ENCODE results near the gene LDB3. TPM values are rescaled to one million over a fixed set of nuclear protein-coding genes. Genes with fewer than 3 reads are reported as not detected.
"Not testable (repeated sequence)": the region's sequence is repeated elsewhere in the genome, so short reads cannot be mapped to it uniquely, and the experiment has no call there.

The LDB3 gene
- not detected in 2 replicates for total RNA-seq (2014; rRNA removed; shearing (Covaris generic); ENCODE audit: low replicate concordance)

DNA sequence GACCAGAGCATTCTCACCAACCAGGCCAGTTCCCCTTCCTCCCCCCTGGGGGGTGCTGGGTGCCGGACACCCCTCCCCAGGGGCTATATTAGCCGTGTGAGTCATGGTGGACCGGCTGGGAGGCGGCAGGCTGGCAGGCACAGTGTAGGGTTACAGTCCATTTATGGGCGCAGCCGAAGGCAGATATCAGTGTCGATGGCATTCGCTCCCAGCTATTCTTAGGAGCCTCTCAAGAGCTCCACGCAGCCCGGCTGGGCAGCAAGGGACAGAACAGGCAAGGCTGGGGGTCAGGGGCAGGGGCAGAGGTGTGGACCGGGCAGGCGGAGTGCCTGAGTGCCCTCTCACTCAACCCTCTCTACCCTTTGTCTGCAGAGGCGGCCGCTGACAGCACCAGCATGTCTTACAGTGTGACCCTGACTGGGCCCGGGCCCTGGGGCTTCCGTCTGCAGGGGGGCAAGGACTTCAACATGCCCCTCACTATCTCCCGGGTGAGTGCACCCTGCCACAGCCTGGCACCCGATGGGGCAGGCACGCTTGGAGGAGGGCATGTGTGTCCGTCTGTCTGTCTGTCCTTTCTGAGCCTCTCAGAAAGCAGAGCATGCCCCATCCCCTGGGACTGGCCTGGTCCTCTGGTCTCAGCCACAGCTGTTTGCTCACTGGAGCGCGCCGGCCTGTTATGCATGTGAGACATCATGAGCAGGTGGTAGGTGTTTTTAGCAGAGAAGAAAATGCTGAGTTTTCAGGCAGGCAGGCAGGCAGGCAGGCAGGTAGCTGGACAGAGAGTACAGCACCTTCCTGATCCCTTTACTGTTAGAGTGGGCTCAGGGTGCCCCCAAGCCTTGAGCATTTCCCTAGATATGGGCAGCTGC is at the start of gene LDB3:
TSS of gene LDB3 (plus strand) at position 215 of the 869 bp plus-strand sequence. CDS start at position 396, 181 bp downstream.
- Histone ChIP-seq H3K36me3 (no peaks in the 10 kb centered on the region), H3K4me3 (no peak within 1 kb of the TSS), H3K27me3 (no peaks in the 10 kb centered on the region), H3K9me3 (no peaks in the 10 kb centered on the region)
- peak; percentile 58 for DNase-seq

GRCh38 chr10:86628311-86628710 is 40.0 kb upstream of the LDB3 start:
- no peaks in the 10 kb centered on the region for H3K36me3 ChIP-seq
- H3K4me3 ChIP-seq, result no peak overlapping the region
- DNase-seq, result no peak
- no peaks in the 10 kb centered on the region for H3K9me3 ChIP-seq
- H3K27me3 ChIP-seq, result no peaks in the 10 kb centered on the region

DNA sequence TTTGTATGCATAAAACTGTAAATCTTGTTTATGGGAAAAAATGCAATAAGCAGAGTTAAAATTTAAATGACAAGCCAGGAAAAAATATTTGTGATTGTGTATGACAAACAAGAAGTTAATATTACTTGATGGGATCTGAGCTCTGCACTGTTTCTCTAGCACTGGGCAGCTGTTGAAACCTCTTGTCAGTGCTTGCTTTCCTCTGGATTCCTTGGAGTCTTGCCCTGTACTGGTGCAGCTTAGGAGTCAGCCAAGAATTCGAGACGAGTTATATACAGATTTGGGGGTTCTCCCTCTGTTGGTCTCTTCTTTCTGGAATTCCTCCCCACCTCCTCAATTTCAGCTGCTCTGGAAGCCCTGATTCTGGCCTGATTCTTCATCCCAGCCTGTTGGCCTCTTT is 38.2 kb upstream of the LDB3 start:
- no peak overlapping the region for H3K4me3 ChIP-seq
- no peaks in the 10 kb centered on the region for H3K9me3 ChIP-seq
- no peaks in the 10 kb centered on the region for H3K27me3 ChIP-seq
- no peak for DNase-seq
- H3K36me3 ChIP-seq, result no peaks in the 10 kb centered on the region

DNA sequence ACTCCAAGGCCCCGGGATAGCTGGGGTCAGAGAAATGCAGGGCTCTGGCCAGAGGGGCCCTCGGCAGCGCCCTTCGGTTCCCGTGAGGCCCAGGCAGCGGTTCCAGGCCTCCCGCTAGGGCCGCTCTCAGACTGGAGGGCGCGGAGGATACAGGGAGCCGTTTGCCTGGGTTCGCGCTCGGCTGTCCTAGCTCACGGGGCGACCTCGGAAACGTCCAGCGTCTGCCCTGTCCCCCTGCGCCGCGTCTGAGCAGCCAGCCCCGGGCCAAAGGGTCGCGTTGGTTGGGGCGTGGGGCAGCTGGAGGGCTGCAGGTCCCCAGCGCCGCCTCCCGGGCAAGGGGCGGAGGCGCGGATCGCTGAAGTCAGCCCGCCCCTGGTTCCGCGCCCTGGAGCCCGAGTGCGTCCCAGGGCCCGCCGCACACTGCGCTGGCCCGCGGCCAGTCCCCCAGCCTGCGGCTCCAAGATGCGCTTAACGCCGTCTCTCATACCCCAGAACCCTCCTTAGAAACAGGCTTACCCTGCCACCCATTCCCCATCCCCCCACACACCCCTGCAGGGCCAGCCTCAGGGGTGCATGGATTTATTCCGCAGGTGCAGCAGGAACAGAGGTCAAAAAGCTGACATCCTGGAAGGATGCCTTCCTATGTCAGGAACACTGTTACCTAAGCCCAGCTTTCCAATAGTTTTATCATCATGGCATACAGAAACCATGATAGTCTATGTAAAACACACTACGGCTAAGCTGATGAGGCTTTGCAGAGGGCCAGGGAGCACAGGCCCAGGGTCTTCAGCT is 36.1 kb upstream of the LDB3 start:
- no peaks in the 10 kb centered on the region for H3K9me3 ChIP-seq
- H3K27me3 ChIP-seq, result no peaks in the 10 kb centered on the region
- no peaks in the 10 kb centered on the region for H3K36me3 ChIP-seq
- no peak for DNase-seq
- H3K4me3 ChIP-seq, result no peak overlapping the region

- H3K27me3 ChIP-seq, result no peaks in the 10 kb centered on the region
- no peak overlapping the region for H3K4me3 ChIP-seq
- H3K9me3 ChIP-seq, result no peaks in the 10 kb centered on the region
- H3K36me3 ChIP-seq, result no peaks in the 10 kb centered on the region
- no peak for DNase-seq
Observed at GRCh38 chr10:86632951-86633350, 35.4 kb upstream of the LDB3 start.

GRCh38 chr10:86635402-86635801 is 32.9 kb upstream of the LDB3 start:
- Histone ChIP-seq H3K9me3 (no peaks in the 10 kb centered on the region), H3K27me3 (no peaks in the 10 kb centered on the region), H3K36me3 (no peaks in the 10 kb centered on the region), H3K4me3 (no peak overlapping the region)
- no peak for DNase-seq

DNA sequence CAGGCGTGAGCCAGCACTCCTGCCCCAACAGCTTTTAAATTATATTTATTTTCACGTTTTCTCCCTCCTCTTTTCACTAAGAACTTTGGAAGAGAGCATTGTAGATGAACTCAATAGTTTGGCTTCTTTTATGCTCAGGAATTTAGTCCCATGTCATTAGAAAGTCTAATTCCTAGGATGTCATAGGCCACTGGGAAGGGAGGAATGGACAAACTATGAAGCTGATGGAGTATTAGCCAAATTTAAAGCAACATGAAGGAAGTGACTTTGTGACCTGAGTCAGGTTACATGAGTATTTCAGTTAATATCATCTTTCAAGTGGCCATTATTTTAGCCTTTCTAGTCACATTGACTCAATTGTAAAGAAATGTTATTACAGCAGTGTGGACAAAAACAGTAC is 32.0 kb upstream of the LDB3 start:
- no peaks in the 10 kb centered on the region for H3K9me3 ChIP-seq
- no peak overlapping the region for H3K4me3 ChIP-seq
- H3K27me3 ChIP-seq, result no peaks in the 10 kb centered on the region
- no peak for DNase-seq
- H3K36me3 ChIP-seq, result no peaks in the 10 kb centered on the region

- peaks cover 2% of the 10 kb centered on the region; the same call in 1 of the 2 replicates for H3K9me3 ChIP-seq
- H3K4me3 ChIP-seq, result no peak overlapping the region
- no peaks in the 10 kb centered on the region for H3K36me3 ChIP-seq
- DNase-seq, result no peak
- H3K27me3 ChIP-seq, result no peaks in the 10 kb centered on the region
Observed at GRCh38 chr10:86642021-86642420, 26.3 kb upstream of the LDB3 start.

DNA sequence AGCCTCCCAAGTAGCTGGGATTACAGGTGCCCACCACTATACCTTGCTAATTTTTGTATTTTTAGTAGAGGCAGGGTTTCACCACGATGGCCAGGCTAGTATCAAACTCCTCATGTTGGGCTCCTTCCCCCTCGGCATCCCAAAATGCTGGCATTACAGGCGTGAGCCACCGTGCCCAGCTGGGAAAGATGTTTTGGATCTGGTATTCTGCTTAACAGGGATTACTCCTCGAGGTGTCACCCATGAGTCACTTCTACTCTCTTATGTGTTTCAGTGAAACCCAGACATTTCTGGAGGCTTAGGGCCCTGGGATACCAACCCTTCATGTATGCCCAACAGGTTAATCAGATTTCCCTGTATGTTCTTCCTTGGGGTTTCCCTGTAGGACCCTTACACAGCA is 25.8 kb upstream of the LDB3 start:
- H3K4me3 ChIP-seq, result no peak overlapping the region
- peaks cover 2% of the 10 kb centered on the region; the same call in 1 of the 2 replicates for H3K9me3 ChIP-seq
- no peaks in the 10 kb centered on the region for H3K27me3 ChIP-seq
- peak; percentile 52 for DNase-seq
- H3K36me3 ChIP-seq, result no peaks in the 10 kb centered on the region

- peaks cover 2% of the 10 kb centered on the region; the same call in 1 of the 2 replicates for H3K9me3 ChIP-seq
- peak; percentile 42 for DNase-seq
- no peak overlapping the region for H3K4me3 ChIP-seq
- no peaks in the 10 kb centered on the region for H3K27me3 ChIP-seq
- H3K36me3 ChIP-seq, result no peaks in the 10 kb centered on the region
Observed at GRCh38 chr10:86644152-86644793, 24.0 kb upstream of the LDB3 start.

- DNase-seq, result no peak
- no peaks in the 10 kb centered on the region for H3K36me3 ChIP-seq
- no peak overlapping the region for H3K4me3 ChIP-seq
- no peaks in the 10 kb centered on the region for H3K27me3 ChIP-seq
- peaks cover 2% of the 10 kb centered on the region; the same call in 1 of the 2 replicates for H3K9me3 ChIP-seq
Observed at GRCh38 chr10:86644794-86645445, 23.4 kb upstream of the LDB3 start.

GRCh38 chr10:86645621-86646165 is 22.6 kb upstream of the LDB3 start:
- H3K27me3 ChIP-seq, H3K4me3 ChIP-seq, DNase-seq, H3K36me3 ChIP-seq, H3K9me3 ChIP-seq: not testable (repeated sequence)

DNA sequence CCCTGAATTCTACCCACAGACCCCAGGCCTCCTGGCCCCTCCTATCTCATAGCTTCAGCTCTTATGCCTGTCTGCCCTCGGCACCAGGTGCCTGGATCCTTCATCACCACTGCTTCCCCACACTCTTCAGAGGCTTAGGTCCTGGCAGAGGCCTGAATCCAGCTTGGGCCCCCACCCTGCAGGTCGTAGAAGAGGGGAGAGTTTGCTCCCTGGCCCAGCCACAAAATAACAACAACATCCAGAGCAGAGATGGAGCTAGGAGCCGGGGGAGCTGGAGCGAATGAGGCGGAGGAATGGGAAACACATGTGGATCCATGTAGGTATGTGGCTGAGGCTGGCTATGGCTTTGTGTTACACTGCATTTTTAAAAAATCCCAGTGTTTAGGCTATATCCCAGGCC is 21.8 kb upstream of the LDB3 start:
- no peak for DNase-seq
- peaks cover 2% of the 10 kb centered on the region; the same call in 1 of the 2 replicates for H3K9me3 ChIP-seq
- no peaks in the 10 kb centered on the region for H3K27me3 ChIP-seq
- no peaks in the 10 kb centered on the region for H3K36me3 ChIP-seq
- H3K4me3 ChIP-seq, result no peak overlapping the region

DNA sequence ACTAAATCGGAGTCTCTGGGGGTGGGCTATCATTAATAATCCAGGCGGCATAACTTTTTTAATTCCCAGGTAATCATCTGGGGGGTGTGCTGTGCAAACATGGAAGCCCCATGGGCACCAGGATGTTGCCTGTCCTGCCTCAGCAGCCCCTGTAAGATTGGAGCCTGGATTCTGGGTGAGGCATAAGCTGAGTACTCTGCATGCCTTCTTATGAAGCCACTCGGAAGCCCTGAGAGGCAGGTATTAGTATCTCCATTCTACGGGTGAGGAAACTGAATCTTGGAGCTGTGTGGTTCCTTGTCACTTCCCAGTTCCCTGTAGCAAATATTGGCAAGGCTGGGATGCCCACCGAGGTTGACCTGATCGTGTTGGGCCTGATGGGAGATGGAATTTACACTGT is 21.4 kb upstream of the LDB3 start:
- Histone ChIP-seq H3K27me3 (no peaks in the 10 kb centered on the region), H3K9me3 (peaks cover 2% of the 10 kb centered on the region; the same call in 1 of the 2 replicates), H3K36me3 (no peaks in the 10 kb centered on the region), H3K4me3 (no peak overlapping the region)
- DNase-seq, result no peak

DNA sequence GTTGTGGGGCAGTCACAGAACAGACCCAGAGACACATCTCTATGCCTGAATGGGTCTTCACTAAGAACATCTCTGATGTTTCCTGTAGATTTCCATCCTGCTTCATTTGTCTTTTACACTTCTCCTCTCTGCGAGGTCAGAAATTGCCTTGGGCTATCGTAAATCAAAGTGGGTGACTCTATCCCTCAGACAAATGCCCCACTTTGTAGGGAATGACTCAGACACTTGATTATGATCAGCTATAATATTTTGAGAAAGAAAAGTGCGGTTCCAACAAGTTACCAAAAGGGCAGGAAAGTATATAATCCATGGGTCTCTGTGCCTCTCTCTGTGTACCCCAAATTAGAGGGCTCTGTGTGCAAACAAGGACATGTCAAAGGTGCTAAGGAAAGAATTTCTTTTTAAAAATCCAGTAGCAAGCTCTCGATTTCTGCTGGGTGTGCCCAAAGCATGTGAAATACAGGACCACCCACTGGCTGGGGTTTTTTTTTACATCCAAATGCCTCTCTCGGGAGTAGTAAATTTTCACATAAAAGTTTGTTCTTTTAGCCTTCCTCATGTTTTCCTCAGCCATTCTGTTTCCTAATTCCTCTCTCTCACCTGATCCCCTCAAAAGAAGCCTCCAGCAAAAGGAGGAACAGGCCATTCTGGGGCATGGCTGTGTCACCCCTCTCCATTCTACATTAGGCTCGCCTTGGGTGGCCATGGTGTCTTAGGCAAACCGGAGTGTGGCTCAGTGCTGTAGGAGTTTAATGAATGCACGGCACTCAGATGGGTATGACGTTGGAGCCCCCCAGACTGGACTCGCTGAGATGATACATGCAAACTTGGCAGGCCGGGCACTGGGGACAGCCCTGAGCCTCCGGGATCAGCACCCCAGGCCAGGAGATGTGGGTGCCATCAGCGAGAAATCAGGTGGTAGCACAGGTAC is 20.3 kb upstream of the LDB3 start:
- DNase-seq, result no peak
- Histone ChIP-seq H3K36me3 (no peaks in the 10 kb centered on the region), H3K27me3 (no peaks in the 10 kb centered on the region), H3K4me3 (no peak overlapping the region), H3K9me3 (no peaks in the 10 kb centered on the region)

All from MG63 (cell line).